ENCODE measurements around the gene GIGYF2. TPM values are rescaled to one million over a fixed set of nuclear protein-coding genes. Genes with fewer than 3 reads are reported as not detected.

The GIGYF2 gene
- total RNA-seq, 1 donor from 2014 or later, result 60.2 TPM

DNA sequence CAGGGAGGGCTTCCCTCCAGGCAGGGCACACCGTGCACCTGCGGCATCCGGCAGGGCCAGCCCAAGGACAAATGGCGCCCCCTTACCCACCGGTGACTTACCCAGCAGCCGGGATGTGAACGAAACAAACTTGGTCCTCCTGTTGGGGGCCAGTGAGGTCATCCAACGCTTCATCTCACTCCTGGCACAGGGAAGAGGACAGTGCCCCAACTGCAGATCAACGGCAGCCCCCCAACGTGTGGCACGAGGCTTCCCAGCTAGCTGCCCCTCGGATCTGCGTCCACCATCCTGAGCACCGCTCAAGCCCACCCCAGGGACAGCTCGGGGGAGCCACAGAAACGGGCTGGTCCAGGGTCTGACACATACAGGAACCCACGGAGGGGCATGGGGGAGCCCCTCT lies 185.0 kb downstream of the GIGYF2 start:
- ATAC-seq (ENCODE audit: poor library complexity) (no peak), DNase-seq (no peak)
- intact Hi-C loops (cut with DNase I), result no loop called here

DNA sequence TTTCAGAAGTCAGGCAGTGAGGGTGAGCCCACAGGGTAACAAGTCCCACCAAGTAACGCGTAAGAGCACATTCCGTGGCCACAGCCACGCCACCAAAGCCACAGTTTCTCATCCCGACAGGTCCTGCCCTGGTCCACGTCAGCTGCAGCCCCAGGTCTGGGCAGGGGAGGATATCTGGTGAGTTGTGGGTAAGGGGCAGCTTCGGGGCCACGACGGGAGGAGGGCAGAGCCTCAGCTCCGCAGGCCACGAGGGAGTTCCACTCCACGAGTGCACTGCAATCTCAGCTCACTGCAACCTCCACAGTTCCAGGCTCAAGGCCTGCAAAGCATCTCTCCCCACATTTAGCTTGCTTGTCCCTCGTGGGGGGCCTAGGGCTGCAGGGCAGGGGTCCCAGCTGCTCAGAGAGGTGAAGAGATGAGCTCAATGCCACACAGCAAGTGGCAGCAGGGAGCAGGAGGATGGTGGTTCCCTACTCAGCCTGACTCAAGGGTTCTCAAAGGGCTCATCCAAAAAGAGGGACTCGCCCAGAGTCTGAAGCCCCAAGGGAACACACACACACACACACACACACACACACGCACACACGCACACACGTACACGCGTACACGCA lies 185.5 kb downstream of the GIGYF2 start:
- intact Hi-C loops (cut with DNase I), result no loop called here
- ATAC-seq (ENCODE audit: poor library complexity) (no peak), DNase-seq (peak; percentile 14)

DNA sequence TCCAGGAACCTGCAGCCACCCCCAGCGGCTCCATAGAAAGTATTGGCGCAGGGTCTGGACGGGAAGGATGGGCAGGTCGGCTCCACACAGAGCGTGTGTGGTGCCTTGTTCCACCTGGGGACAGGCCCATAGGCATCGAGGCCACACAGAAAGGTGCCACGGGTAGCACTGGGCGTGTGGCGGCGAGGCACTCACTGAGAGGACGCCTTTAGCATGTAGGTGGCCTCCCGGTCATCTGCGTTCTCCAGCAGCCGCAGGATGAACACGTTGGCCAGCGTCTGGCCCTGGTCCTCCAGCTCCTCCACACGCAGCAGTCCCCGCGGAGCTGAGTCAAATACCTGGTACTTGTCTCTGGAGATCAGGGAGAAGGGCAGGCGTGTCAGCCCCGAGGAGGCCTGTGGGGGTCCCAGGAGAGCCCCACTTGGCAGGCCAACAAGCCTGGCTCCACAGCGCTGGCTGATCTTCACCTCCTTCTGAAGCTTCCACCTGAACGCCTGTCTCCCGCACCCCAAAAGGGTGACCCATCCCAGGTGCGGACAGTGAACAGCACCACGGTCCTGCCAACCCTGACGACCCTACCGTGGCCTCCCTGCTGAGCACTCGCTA lies 186.1 kb downstream of the GIGYF2 start:
- ATAC-seq (ENCODE audit: poor library complexity) (no peak), DNase-seq (peak; percentile 39)
- intact Hi-C loops (cut with DNase I), result no loop called here

GRCh38 chr2:232884001-232884421 lies 186.9 kb downstream of the GIGYF2 start:
- DNase-seq (peak; percentile 17), ATAC-seq (ENCODE audit: poor library complexity) (no peak)
- intact Hi-C loops (cut with DNase I), result no loop called here

DNA sequence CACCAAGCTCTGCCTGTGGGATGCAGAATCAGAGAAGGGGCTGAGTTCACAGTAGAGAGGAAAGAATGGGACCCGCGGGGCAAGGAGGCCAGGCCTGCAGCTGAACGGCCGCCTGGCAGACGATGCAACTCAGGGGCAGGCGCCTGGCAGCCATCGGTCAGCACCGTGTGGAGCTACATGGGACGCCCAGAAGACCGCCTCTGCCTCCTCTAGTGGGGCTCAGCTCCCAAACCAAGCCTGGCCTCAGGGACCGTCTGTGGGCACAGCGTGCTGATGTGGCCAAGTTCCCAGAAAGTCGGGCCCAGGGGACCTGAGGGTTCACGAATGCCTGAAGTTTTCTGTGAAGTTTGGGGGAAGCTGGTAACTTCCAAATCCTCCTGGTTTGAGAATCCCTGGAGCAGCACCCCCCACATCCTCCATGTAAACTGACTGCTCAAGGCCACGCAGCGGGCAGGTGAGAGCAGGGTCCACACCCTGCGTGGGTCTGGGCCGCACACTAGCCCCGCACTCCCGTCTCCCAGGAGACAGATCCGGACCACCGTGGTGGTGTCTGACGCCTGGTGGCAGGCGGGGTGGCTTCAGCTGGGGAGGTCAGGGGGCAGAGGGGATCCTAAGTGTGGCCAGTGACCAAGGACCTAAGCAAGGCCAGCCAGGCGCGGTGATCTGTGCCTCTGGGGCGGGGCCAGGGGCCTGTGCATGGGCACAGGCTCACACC lies 187.6 kb downstream of the GIGYF2 start:
- DNase-seq (peak; percentile 22), ATAC-seq (ENCODE audit: poor library complexity) (no peak)
- intact Hi-C loops (cut with DNase I), result no loop called here

- intact Hi-C loops (cut with DNase I), result no loop called here
- DNase-seq, result peak; percentile 29
- no peak for ATAC-seq (ENCODE audit: poor library complexity)
Measured at GRCh38 chr2:232885264-232885961, 188.3 kb downstream of the GIGYF2 start.

- DNase-seq (no peak), ATAC-seq (ENCODE audit: poor library complexity) (no peak)
- intact Hi-C loops (cut with DNase I), result no loop called here
Measured at GRCh38 chr2:232886176-232886575, 189.0 kb downstream of the GIGYF2 start.

DNA sequence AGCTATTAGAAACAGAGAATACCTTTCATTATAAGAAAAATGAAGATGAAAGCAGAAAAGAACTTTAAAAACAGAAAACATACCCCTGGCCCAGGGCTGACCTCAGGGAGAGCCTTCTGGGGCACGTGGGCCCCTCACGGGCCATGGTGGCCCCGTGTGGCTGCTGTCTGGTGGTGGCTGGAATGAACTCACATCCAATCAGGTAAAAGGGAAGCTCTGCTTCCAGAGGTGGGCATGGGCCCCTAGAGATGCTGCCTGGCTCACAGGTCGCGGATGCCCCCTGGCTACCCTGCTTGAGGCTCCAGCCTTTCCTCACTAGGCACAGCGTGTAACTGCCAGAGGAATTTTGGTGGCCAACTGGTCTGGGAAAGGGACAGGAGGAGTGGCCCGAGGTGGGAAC lies 189.5 kb downstream of the GIGYF2 start:
- intact Hi-C loops (cut with DNase I), result no loop called here
- DNase-seq (peak; percentile 8), ATAC-seq (ENCODE audit: poor library complexity) (no peak)

- intact Hi-C loops (cut with DNase I), result no loop called here
- peak; percentile 14 for DNase-seq
- ATAC-seq (ENCODE audit: poor library complexity), result no peak
Measured at GRCh38 chr2:232887171-232887850, 190.2 kb downstream of the GIGYF2 start.

GRCh38 chr2:232888099-232888836 lies 191.1 kb downstream of the GIGYF2 start:
- ATAC-seq (ENCODE audit: poor library complexity), result no peak
- intact Hi-C loops (cut with DNase I), result no loop called here
- DNase-seq, result peak; percentile 13

GRCh38 chr2:232888839-232889529 lies 191.9 kb downstream of the GIGYF2 start:
- DNase-seq, result peak; percentile 7
- ATAC-seq (ENCODE audit: poor library complexity), result no peak
- intact Hi-C loops (cut with DNase I), result no loop called here

- ATAC-seq (ENCODE audit: poor library complexity), result no peak
- peak; percentile 14 for DNase-seq
- intact Hi-C loops (cut with DNase I), result no loop called here
Measured at GRCh38 chr2:232889876-232890401, 192.8 kb downstream of the GIGYF2 start.

- intact Hi-C loops (cut with DNase I), result no loop called here
- DNase-seq, result no peak
- ATAC-seq (ENCODE audit: poor library complexity), result no peak
Measured at GRCh38 chr2:232890536-232890895, 193.4 kb downstream of the GIGYF2 start.

- peak; percentile 38 for DNase-seq
- intact Hi-C loops (cut with DNase I), result no loop called here
- ATAC-seq (ENCODE audit: poor library complexity), result peak; percentile 51
Measured at GRCh38 chr2:232890896-232891601, 193.9 kb downstream of the GIGYF2 start.

GRCh38 chr2:232891621-232892071 lies 194.5 kb downstream of the GIGYF2 start:
- intact Hi-C loops (cut with DNase I), result no loop called here
- ATAC-seq (ENCODE audit: poor library complexity) (no peak), DNase-seq (peak; percentile 10)

GRCh38 chr2:232892221-232892620 lies 195.1 kb downstream of the GIGYF2 start:
- no peak for DNase-seq
- ATAC-seq (ENCODE audit: poor library complexity), result no peak
- intact Hi-C loops (cut with DNase I), result no loop called here

GRCh38 chr2:232892843-232893242 lies 195.7 kb downstream of the GIGYF2 start:
- DNase-seq, result no peak
- intact Hi-C loops (cut with DNase I), result no loop called here
- no peak for ATAC-seq (ENCODE audit: poor library complexity)

Measured in Right ventricle myocardium superior (tissue), 1 donor.